DOHH2 (cell line): ENCODE results near the gene ADORA1.
A peak's percentile ranks its signal among the peaks of the same experiment; 100 is the strongest.

Experiments used
- H3F3A ChIP-seq: fragments of 200-600 bp; sonication (generic), shearing (Covaris generic); 2 replicates; pipeline ENCODE4 v1.6.0; 2016; ENCODE audit warnings: antibody characterized with exemption, mild to moderate bottlenecking; ENCODE audit not compliant: control insufficient read depth, insufficient read depth
- H3K27ac ChIP-seq: fragments of 200-600 bp; sonication (generic); 2 replicates; pipeline ENCODE4 v1.5.1; 2014; ENCODE audit warnings: low read depth, mild to moderate bottlenecking, low read length, moderate library complexity
- H3K27me3 ChIP-seq: fragments of 200-600 bp; sonication (generic); 2 replicates; pipeline ENCODE4 v1.6.1; 2014; ENCODE audit warnings: mild to moderate bottlenecking, low read length, mixed read lengths; ENCODE audit not compliant: control insufficient read depth
- H3K36me3 ChIP-seq: fragments of 200-600 bp; sonication (generic); 2 replicates; pipeline ENCODE4 v1.6.1; 2014; ENCODE audit warnings: mild to moderate bottlenecking, low read length, moderate library complexity, mixed read lengths; ENCODE audit not compliant: control insufficient read depth
- H3K4me1 ChIP-seq: fragments of 200-600 bp; sonication (generic); 2 replicates; pipeline ENCODE4 v1.6.1; 2014; ENCODE audit warnings: mild to moderate bottlenecking, low read length, mixed read lengths; ENCODE audit not compliant: control insufficient read depth
- H3K4me2 ChIP-seq: fragments of 200-600 bp; sonication (generic); 2 replicates; pipeline ENCODE4 v1.6.0; 2014; ENCODE audit warnings: mild to moderate bottlenecking, low read length, moderate library complexity
- H3K4me3 ChIP-seq: fragments of 200-600 bp; sonication (generic); 2 replicates; pipeline ENCODE4 v1.5.1; 2014; ENCODE audit warnings: mild to moderate bottlenecking, low read length, mixed read lengths
- H3K79me2 ChIP-seq: fragments of 200-600 bp; sonication (generic); 2 replicates; pipeline ENCODE4 v1.6.1; 2014; ENCODE audit warnings: mild to moderate bottlenecking, low read length, mixed read lengths; ENCODE audit not compliant: control insufficient read depth
- H3K9me2 ChIP-seq: fragments of 200-600 bp; sonication (generic); replicated peaks from 2 replicates; pipeline ENCODE4 v1.6.1; 2014; ENCODE audit warnings: mild to moderate bottlenecking, low read length, mixed read lengths; ENCODE audit not compliant: control insufficient read depth
- H3K9me3 ChIP-seq: fragments of 200-600 bp; sonication (generic); 2 replicates; pipeline ENCODE4 v1.6.1; 2014; ENCODE audit warnings: antibody characterized with exemption, low read length, mixed read lengths; ENCODE audit not compliant: control insufficient read depth, insufficient read depth
- H4K20me1 ChIP-seq: fragments of 200-600 bp; sonication (generic); 2 replicates; pipeline ENCODE4 v1.6.0; 2014; ENCODE audit warnings: low read depth, mild to moderate bottlenecking, antibody characterized with exemption, low read length, moderate library complexity; ENCODE audit not compliant: control insufficient read depth, insufficient read depth
- EZH2phosphoT487 ChIP-seq: fragments of 200-600 bp; sonication (generic); IDR thresholded peaks from 2 replicates; pipeline ENCODE4 v1.6.1; 2017; ENCODE audit warnings: borderline replicate concordance, mild to moderate bottlenecking, antibody characterized with exemption, low read length, moderate library complexity, mixed read lengths
- TF ChIP-seq, protein P1 (sequence below): fragments of 200-600 bp; sonication (generic); IDR thresholded peaks from one replicate; pipeline ENCODE4 v1.5.1; 2014; ENCODE audit warnings: antibody characterized with exemption, mild to moderate bottlenecking, low read depth, low read length; ENCODE audit not compliant: poor library complexity, severe bottlenecking

Gene ADORA1

DNA sequence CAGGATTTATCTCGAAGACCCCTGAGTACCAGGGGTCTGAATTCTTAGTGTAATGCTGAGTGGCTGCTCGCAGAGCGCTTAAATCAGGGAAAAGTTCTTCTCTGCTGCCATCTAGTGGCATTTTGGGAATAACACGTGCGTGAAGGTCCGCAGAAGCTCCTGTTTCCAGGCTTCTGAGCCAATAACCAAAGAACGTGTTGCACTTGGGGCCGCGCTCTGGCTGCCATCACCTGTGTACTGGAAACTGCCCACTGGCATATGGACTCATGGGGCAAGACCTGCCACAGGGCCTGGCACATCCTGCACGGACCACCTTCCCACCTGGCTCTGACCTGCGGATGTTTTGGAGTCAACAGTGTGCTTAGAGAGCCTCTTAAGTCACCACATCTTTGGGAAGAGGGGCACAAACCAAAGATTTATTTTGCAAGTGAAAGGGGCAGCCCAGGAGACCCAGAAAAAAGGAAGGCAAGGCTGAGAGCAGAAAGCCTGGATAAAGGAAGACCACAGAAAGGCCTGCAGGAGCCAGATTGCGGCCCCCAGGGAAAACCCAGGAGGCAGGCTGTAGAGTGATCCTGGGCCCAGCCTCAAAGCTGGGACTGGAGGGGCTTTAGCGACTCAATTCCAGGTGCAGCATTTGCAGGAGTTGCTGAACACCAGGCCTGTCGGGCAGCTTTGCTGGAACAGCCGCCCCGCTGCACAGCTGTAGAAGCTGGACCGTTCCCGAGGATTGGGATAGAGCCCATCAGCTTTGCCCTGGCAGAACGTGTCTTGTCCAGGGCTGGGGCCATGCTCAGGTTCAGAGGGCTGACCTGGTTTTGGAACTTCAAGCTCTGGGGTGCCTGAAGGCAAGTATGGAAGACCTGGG, 89.0 kb downstream of the ADORA1 start:
- no peak for TF ChIP-seq EZH2phosphoT487
- TF ChIP-seq, protein P1, sequence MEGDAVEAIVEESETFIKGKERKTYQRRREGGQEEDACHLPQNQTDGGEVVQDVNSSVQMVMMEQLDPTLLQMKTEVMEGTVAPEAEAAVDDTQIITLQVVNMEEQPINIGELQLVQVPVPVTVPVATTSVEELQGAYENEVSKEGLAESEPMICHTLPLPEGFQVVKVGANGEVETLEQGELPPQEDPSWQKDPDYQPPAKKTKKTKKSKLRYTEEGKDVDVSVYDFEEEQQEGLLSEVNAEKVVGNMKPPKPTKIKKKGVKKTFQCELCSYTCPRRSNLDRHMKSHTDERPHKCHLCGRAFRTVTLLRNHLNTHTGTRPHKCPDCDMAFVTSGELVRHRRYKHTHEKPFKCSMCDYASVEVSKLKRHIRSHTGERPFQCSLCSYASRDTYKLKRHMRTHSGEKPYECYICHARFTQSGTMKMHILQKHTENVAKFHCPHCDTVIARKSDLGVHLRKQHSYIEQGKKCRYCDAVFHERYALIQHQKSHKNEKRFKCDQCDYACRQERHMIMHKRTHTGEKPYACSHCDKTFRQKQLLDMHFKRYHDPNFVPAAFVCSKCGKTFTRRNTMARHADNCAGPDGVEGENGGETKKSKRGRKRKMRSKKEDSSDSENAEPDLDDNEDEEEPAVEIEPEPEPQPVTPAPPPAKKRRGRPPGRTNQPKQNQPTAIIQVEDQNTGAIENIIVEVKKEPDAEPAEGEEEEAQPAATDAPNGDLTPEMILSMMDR = peak; percentile 77
- Histone ChIP-seq H3K9me2 (no peaks in the 10 kb centered on the region), H3K79me2 (no peaks in the 10 kb centered on the region), H3K27me3 (peaks cover 17% of the 10 kb centered on the region; the same call in 1 of the 2 replicates), H3K4me3 (no peak overlapping the region), H3K27ac (no peak overlapping the region), H3K36me3 (no peaks in the 10 kb centered on the region), H4K20me1 (no peaks in the 10 kb centered on the region), H3F3A (no peaks in the 10 kb centered on the region), H3K4me2 (no peak overlapping the region), H3K4me1 (no peaks in the 10 kb centered on the region), H3K9me3 (no peaks in the 10 kb centered on the region)
